Midbrain (tissue), 1 donor: ENCODE data around the gene CRMP1.

ENCODE experiments used
- DNase-seq: peaks from one replicate; lab custom pipeline; 2025; lab: John Stamatoyannopoulos, UW

Gene CRMP1

GRCh38 chr4:5893004-5893580 is at the start of gene CRMP1:
TSS of gene CRMP1 (minus strand) at chr4:5893086. CDS start at chr4:5892969, 117 bp downstream.
- DNase-seq: peak; percentile 26

- no peak for DNase-seq
Measured at GRCh38 chr4:5941601-5942000, 48.7 kb upstream of the CRMP1 start.

GRCh38 chr4:5940470-5941203 is 47.8 kb upstream of the CRMP1 start:
- DNase-seq: no peak

GRCh38 chr4:5933996-5934831 is 41.3 kb upstream of the CRMP1 start:
- DNase-seq: no peak

- DNase-seq: peak; percentile 46
Measured at GRCh38 chr4:5933116-5933515, 40.2 kb upstream of the CRMP1 start.

GRCh38 chr4:5932035-5932568 is 39.2 kb upstream of the CRMP1 start:
- no peak for DNase-seq

GRCh38 chr4:5931526-5931925 is 38.6 kb upstream of the CRMP1 start:
- DNase-seq: no peak

- no peak for DNase-seq
Measured at GRCh38 chr4:5930876-5931275, 38.0 kb upstream of the CRMP1 start.

GRCh38 chr4:5930456-5930855 is 37.6 kb upstream of the CRMP1 start:
- DNase-seq: no peak

- DNase-seq: no peak
Measured at GRCh38 chr4:5928844-5929420, 36.0 kb upstream of the CRMP1 start.

- no peak for DNase-seq
Measured at GRCh38 chr4:5928274-5928673, 35.4 kb upstream of the CRMP1 start.

GRCh38 chr4:5927747-5928146 is 34.9 kb upstream of the CRMP1 start:
- no peak for DNase-seq

- DNase-seq: no peak
Measured at GRCh38 chr4:5927116-5927515, 34.2 kb upstream of the CRMP1 start.

GRCh38 chr4:5926598-5926997 is 33.7 kb upstream of the CRMP1 start:
- no peak for DNase-seq

- DNase-seq: no peak
Measured at GRCh38 chr4:5925419-5926200, 32.7 kb upstream of the CRMP1 start.

- DNase-seq: no peak
Measured at GRCh38 chr4:5924461-5925125, 31.7 kb upstream of the CRMP1 start.

GRCh38 chr4:5923376-5923775 is 30.5 kb upstream of the CRMP1 start:
- DNase-seq: no peak

- no peak for DNase-seq
Measured at GRCh38 chr4:5922556-5922955, 29.7 kb upstream of the CRMP1 start.

- DNase-seq: no peak
Measured at GRCh38 chr4:5921981-5922380, 29.1 kb upstream of the CRMP1 start.

- no peak for DNase-seq
Measured at GRCh38 chr4:5921101-5921980, 28.5 kb upstream of the CRMP1 start.
